ENCODE data around the gene MYOF. TPM values are rescaled to one million over a fixed set of nuclear protein-coding genes. Genes with fewer than 3 reads are reported as not detected.

The MYOF gene
- polyA plus RNA-seq, 1 donor (not counting 4 experiments of a cell fraction or from before 2014, with no cell fraction given): 232 TPM

- Histone ChIP-seq H3K36me3 (ENCODE audit: control insufficient read depth in 2 of 2, extremely low read depth in 1 of 2, insufficient read depth in 2 of 2, low read length in 2 of 2) (peaks cover 38 to 53% of the 10 kb centered on the region in 2 experiments), H4K20me1 (ENCODE audit: control insufficient read depth, extremely low read depth, insufficient read depth, low read length) (no peaks in the 10 kb centered on the region), H3K9ac (ENCODE audit: control insufficient read depth, extremely low read depth, insufficient read depth, low read length) (no peak overlapping the region), H2AFZ (ENCODE audit: control insufficient read depth, low read length) (no peak overlapping the region), H3K4me1 (ENCODE audit: control insufficient read depth, extremely low read depth, insufficient read depth, low read length) (peaks cover 1% of the 10 kb centered on the region), H3K27me3 (ENCODE audit: control insufficient read depth, extremely low read depth, insufficient read depth, low read length) (no peaks in the 10 kb centered on the region), H3K9me3 (ENCODE audit: control insufficient read depth, low read depth, low read length) (no peaks in the 10 kb centered on the region), H3K27ac (ENCODE audit: control insufficient read depth, insufficient read depth, low read length) (no peak overlapping the region), H3K9me1 (ENCODE audit: control insufficient read depth, extremely low read depth, insufficient read depth, low read length) (no peaks in the 10 kb centered on the region), H3K79me2 (ENCODE audit: control insufficient read depth, insufficient read depth, low read length) (no peaks in the 10 kb centered on the region), H3K4me2 (ENCODE audit: control insufficient read depth, extremely low read depth, insufficient read depth, low read depth, low read length) (no peak overlapping the region), H3K4me3 (ENCODE audit: control insufficient read depth in 2 of 3, extremely low read depth in 1 of 3, insufficient read depth in 2 of 3, low read depth in 1 of 3, low read length in 3 of 3) (no peak overlapping the region)
- no peak for FAIRE-seq
- no peak for DNase-seq (ENCODE audit: low read depth, low spot score)
- dilution Hi-C loops (cut with MboI; ENCODE audit: extremely low pct_ligation_motif_present, low sequenced_read_pairs): no loop called here
- TF ChIP-seq EZH2 (IDR thresholded peaks at IDR 0.05; ENCODE audit: low read length) (no peak), CTCF (optimal IDR thresholded peaks at IDR 0.05 in 1 of 3, IDR thresholded peaks at IDR 0.05 in 1 of 3, conservative IDR thresholded peaks at IDR 0.05 in 1 of 3; ENCODE audit: extremely low read depth in 1 of 3, insufficient read depth in 2 of 3, low read length in 3 of 3) (no peak)
Measured at GRCh38 chr10:93398528-93398927, 83.6 kb downstream of the MYOF start.

GRCh38 chr10:93397020-93397419 lies 85.1 kb downstream of the MYOF start:
- no peak overlapping the region for H3K4me3 ChIP-seq (ENCODE audit: control insufficient read depth in 2 of 3, extremely low read depth in 1 of 3, insufficient read depth in 2 of 3, low read depth in 1 of 3, low read length in 3 of 3)
- H2AFZ ChIP-seq (ENCODE audit: control insufficient read depth, low read length): no peak overlapping the region
- peaks cover 39 to 56% of the 10 kb centered on the region in 2 experiments for H3K36me3 ChIP-seq (ENCODE audit: control insufficient read depth in 2 of 2, extremely low read depth in 1 of 2, insufficient read depth in 2 of 2, low read length in 2 of 2)
- no peak overlapping the region for H3K9ac ChIP-seq (ENCODE audit: control insufficient read depth, extremely low read depth, insufficient read depth, low read length)
- DNase-seq (ENCODE audit: low read depth, low spot score) (no peak), FAIRE-seq (no peak)
- H4K20me1 ChIP-seq (ENCODE audit: control insufficient read depth, extremely low read depth, insufficient read depth, low read length): no peaks in the 10 kb centered on the region
- no peaks in the 10 kb centered on the region for H3K27me3 ChIP-seq (ENCODE audit: control insufficient read depth, extremely low read depth, insufficient read depth, low read length)
- no peak overlapping the region for H3K4me2 ChIP-seq (ENCODE audit: control insufficient read depth, extremely low read depth, insufficient read depth, low read depth, low read length)
- no peaks in the 10 kb centered on the region for H3K9me1 ChIP-seq (ENCODE audit: control insufficient read depth, extremely low read depth, insufficient read depth, low read length)
- no peaks in the 10 kb centered on the region for H3K9me3 ChIP-seq (ENCODE audit: control insufficient read depth, low read depth, low read length)
- dilution Hi-C loops (cut with MboI; ENCODE audit: extremely low pct_ligation_motif_present, low sequenced_read_pairs): no loop called here
- H3K4me1 ChIP-seq (ENCODE audit: control insufficient read depth, extremely low read depth, insufficient read depth, low read length): no peaks in the 10 kb centered on the region
- H3K27ac ChIP-seq (ENCODE audit: control insufficient read depth, insufficient read depth, low read length): no peak overlapping the region
- TF ChIP-seq EZH2 (IDR thresholded peaks at IDR 0.05; ENCODE audit: low read length) (no peak), CTCF (optimal IDR thresholded peaks at IDR 0.05 in 1 of 3, IDR thresholded peaks at IDR 0.05 in 1 of 3, conservative IDR thresholded peaks at IDR 0.05 in 1 of 3; ENCODE audit: extremely low read depth in 1 of 3, insufficient read depth in 2 of 3, low read length in 3 of 3) (no peak)
- no peaks in the 10 kb centered on the region for H3K79me2 ChIP-seq (ENCODE audit: control insufficient read depth, insufficient read depth, low read length)
